ENCODE measurements around the gene LPP. TPM values are rescaled to one million over a fixed set of nuclear protein-coding genes. Genes with fewer than 3 reads are reported as not detected.

LPP gene
- total RNA-seq, 4 donors from 2014 or later = 56.0 to 65.7 (median 58.1) TPM

DNA sequence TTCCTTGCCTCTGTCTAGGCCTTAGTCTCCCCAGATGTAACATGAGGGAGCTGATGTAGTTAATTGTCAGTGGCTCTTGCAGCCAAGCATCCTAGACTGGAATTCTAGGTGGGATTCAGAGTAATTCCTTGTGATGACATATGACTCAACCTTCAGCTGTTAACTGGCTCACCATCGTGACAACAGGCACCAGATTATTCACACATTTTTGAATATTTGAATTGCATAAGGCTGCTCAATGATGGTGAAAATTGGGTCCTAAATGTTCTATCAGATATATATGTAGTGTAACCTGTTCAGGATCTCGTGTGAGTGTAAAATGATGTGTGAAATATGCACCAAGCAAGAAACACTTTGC, 405.1 kb downstream of the LPP start:
- H3K27me3 ChIP-seq = no peaks in the 10 kb centered on the region
- H3K4me1 ChIP-seq = peaks cover 41 to 52% of the 10 kb centered on the region in 2 donors
- no peaks in the 10 kb centered on the region for H3K36me3 ChIP-seq
- no peaks in the 10 kb centered on the region for H3K9me3 ChIP-seq
- ATAC-seq = no peak
- intact Hi-C loops (cut with DNase I; ENCODE audit: low total_unique reads) = no loop called here
- TF ChIP-seq, protein P1, sequence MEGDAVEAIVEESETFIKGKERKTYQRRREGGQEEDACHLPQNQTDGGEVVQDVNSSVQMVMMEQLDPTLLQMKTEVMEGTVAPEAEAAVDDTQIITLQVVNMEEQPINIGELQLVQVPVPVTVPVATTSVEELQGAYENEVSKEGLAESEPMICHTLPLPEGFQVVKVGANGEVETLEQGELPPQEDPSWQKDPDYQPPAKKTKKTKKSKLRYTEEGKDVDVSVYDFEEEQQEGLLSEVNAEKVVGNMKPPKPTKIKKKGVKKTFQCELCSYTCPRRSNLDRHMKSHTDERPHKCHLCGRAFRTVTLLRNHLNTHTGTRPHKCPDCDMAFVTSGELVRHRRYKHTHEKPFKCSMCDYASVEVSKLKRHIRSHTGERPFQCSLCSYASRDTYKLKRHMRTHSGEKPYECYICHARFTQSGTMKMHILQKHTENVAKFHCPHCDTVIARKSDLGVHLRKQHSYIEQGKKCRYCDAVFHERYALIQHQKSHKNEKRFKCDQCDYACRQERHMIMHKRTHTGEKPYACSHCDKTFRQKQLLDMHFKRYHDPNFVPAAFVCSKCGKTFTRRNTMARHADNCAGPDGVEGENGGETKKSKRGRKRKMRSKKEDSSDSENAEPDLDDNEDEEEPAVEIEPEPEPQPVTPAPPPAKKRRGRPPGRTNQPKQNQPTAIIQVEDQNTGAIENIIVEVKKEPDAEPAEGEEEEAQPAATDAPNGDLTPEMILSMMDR (IDR thresholded peaks at IDR 0.05 in 4 of 5, conservative IDR thresholded peaks at IDR 0.05 in 1 of 5) = no peak
- no peak for TF ChIP-seq POLR2A (IDR thresholded peaks at IDR 0.05)
- DNase-seq = no peak
- no peak overlapping the region for H3K4me3 ChIP-seq
- no peak overlapping the region for H3K27ac ChIP-seq
- in situ Hi-C loops (cut with MboI; ENCODE audit: low sequenced_read_pairs in 4 of 4) = loop anchor here in 1 of 4 donors (10.0 to 25.0 kb wide), 2 partner anchors 294 to 822 kb away; partner anchors contain the start of gene BCL6

DNA sequence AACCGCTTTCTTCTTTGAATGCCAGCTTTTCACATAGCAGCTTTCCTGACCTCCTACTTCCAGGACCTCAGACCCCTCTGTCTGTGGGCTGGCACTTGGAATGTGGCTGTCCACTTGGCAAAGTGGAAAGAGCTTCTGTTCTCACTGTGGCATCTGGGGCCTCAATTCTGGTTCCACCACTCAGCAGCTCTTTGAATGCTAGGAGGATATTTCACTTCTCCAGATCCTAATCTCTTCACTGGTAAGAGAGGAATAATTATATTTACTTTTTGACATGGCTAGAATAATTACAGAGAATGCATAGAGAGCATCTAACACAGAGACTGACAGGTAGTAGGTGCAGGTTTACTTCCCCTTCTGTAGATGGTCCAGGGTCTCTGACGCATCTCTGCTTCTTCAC, 405.9 kb downstream of the LPP start:
- H3K27me3 ChIP-seq = no peaks in the 10 kb centered on the region
- no peak for TF ChIP-seq POLR2A (IDR thresholded peaks at IDR 0.05)
- TF ChIP-seq, protein P1 (IDR thresholded peaks at IDR 0.05 in 4 of 5, conservative IDR thresholded peaks at IDR 0.05 in 1 of 5) = no peak
- in situ Hi-C loops (cut with MboI; ENCODE audit: low sequenced_read_pairs in 4 of 4) (loop anchor here in 1 of 4 donors (10.0 to 25.0 kb wide), 2 partner anchors 295 to 823 kb away; partner anchors contain the start of gene BCL6), intact Hi-C loops (cut with DNase I; ENCODE audit: low total_unique reads) (no loop called here)
- ATAC-seq = no peak
- no peaks in the 10 kb centered on the region for H3K9me3 ChIP-seq
- peaks cover 34 to 46% of the 10 kb centered on the region in 2 donors for H3K4me1 ChIP-seq
- no peak overlapping the region for H3K4me3 ChIP-seq
- H3K36me3 ChIP-seq = no peaks in the 10 kb centered on the region
- H3K27ac ChIP-seq = no peak overlapping the region
- DNase-seq = no peak

DNA sequence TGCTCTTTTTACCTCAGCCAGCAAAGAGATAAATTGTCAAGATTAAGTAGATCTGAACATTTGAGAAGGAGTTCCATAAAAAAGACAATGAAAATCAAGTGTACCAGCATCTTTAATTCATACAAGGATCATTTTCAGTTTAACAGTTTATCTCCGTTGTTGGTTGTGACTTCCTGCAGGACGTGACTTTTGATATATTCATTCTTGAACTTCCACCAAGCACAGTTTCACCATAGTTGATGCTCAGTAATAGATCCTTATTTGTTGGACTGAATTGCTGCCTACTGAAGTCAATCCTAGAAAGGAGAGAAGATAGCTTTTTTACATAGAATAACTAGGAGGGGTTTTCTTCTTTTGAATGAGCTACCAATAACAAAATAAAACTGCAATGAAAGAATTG, 408.2 kb downstream of the LPP start:
- Histone ChIP-seq H3K4me3 (no peak overlapping the region), H3K36me3 (no peaks in the 10 kb centered on the region), H3K27me3 (no peaks in the 10 kb centered on the region), H3K4me1 (peaks cover 22 to 25% of the 10 kb centered on the region in 2 donors), H3K27ac (no peak overlapping the region), H3K9me3 (no peaks in the 10 kb centered on the region)
- DNase-seq = no peak
- TF ChIP-seq POLR2A (IDR thresholded peaks at IDR 0.05) = no peak
- TF ChIP-seq, protein P1 (IDR thresholded peaks at IDR 0.05 in 4 of 5, conservative IDR thresholded peaks at IDR 0.05 in 1 of 5) = no peak
- in situ Hi-C loops (cut with MboI; ENCODE audit: low sequenced_read_pairs in 4 of 4) (loop anchor here in 1 of 4 donors (25.0 kb wide), 1 partner anchor 825 kb away; the partner anchor contains the start of gene BCL6), intact Hi-C loops (cut with DNase I; ENCODE audit: low total_unique reads) (no loop called here)
- ATAC-seq = no peak

DNA sequence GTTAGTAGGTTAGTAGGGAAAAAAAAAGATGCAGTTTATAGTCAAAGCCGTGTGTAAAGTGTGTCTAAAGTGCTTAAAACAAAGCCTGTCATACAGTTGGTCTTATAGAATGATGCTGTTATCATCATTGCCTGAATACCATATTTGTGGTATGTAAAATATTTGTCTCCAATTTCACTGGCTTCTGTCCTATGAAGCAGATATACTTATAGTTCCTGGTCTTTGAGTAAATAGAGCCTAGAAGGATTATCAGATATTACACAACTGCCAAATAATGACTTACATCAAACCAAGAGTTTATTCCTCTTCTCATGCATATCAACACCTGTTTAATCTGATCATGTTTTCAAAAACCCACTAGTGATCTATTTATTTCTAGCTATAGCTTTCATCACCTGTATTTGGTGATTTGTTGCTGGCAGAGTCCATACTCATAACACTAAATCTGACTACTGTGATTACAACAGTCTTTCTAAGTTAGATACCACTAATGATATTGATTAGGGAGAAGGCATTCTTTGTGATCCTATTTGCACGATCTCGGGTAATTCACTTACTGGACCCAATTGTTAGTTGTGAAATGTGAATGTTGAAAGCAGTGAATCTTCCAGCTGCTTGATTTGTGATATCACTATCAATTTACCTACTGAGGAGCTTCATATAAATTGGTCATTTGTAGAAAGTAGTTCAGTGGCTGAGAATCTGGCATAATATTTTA, 413.7 kb downstream of the LPP start:
- Histone ChIP-seq H3K27ac (no peak overlapping the region), H3K27me3 (no peaks in the 10 kb centered on the region), H3K9me3 (no peaks in the 10 kb centered on the region), H3K36me3 (no peaks in the 10 kb centered on the region), H3K4me1 (peaks cover 22 to 31% of the 10 kb centered on the region in 2 donors), H3K4me3 (no peak overlapping the region)
- intact Hi-C loops (cut with DNase I; ENCODE audit: low total_unique reads) = no loop called here
- in situ Hi-C loops (cut with MboI; ENCODE audit: low sequenced_read_pairs in 4 of 4) = loop anchor here in 1 of 4 donors (25.0 kb wide), 1 partner anchor 830 kb away; the partner anchor contains the start of gene BCL6
- DNase-seq (no peak), ATAC-seq (no peak)
- no peak for TF ChIP-seq POLR2A (IDR thresholded peaks at IDR 0.05)
- TF ChIP-seq, protein P1 (IDR thresholded peaks at IDR 0.05 in 4 of 5, conservative IDR thresholded peaks at IDR 0.05 in 1 of 5) = no peak

All from gastrocnemius medialis (tissue), 4 donors.